NCI-H526 treated with DMSO at 0.1 percent for 48 hours (cell line): Measurements from ENCODE around the gene PGC.
A peak's percentile ranks its signal among the peaks of the same experiment; 100 is the strongest.

Experiments
- DNase-seq: peaks from one replicate; lab custom pipeline; 2025; lab: John Stamatoyannopoulos, UW

Gene PGC

GRCh38 chr6:41746107-41746506, 1.1 kb downstream of the PGC start:
- DNase-seq = no peak

- no peak for DNase-seq
Observed at GRCh38 chr6:41744236-41744787, 2.9 kb downstream of the PGC start.

GRCh38 chr6:41743406-41744235, 3.6 kb downstream of the PGC start:
- DNase-seq = no peak

GRCh38 chr6:41741625-41742490, 5.3 kb downstream of the PGC start:
- no peak for DNase-seq

- no peak for DNase-seq
Observed at GRCh38 chr6:41740366-41741162, 6.6 kb downstream of the PGC start.

GRCh38 chr6:41739041-41739440, 8.2 kb downstream of the PGC start:
- DNase-seq = no peak

- no peak for DNase-seq
Observed at GRCh38 chr6:41737591-41738130, 9.5 kb downstream of the PGC start.

- no peak for DNase-seq
Observed at GRCh38 chr6:41736800-41737555, 10.2 kb downstream of the PGC start.

GRCh38 chr6:41736186-41736733, 10.9 kb downstream of the PGC start:
- DNase-seq = no peak

GRCh38 chr6:41735427-41736185, 11.6 kb downstream of the PGC start, which contains the start of gene TFEB:
TSS of gene TFEB (minus strand) at chr6:41735608. CDS start at chr6:41691213, 44,395 bp downstream.
- DNase-seq = peak; percentile 67

- DNase-seq = peak; percentile 12
Observed at GRCh38 chr6:41734666-41735426, 12.4 kb downstream of the PGC start.

- peak; percentile 46 for DNase-seq
Observed at GRCh38 chr6:41733707-41734665, 13.2 kb downstream of the PGC start.

- DNase-seq = no peak
Observed at GRCh38 chr6:41733360-41733706, 13.9 kb downstream of the PGC start.

GRCh38 chr6:41732591-41733359, 14.4 kb downstream of the PGC start:
- no peak for DNase-seq

GRCh38 chr6:41732149-41732548, 15.0 kb downstream of the PGC start:
- no peak for DNase-seq

- DNase-seq = no peak
Observed at GRCh38 chr6:41731561-41732086, 15.6 kb downstream of the PGC start.
